HCT116 (cell line): ENCODE data around the gene NANOS1. TPM values are rescaled to one million over a fixed set of nuclear protein-coding genes. Genes with fewer than 3 reads are reported as not detected.

Experiments used
- ATAC-seq: fragments of 200-7000 bp; cut with Tn5 transposase; 2 replicates; pipeline ENCODE4 v1.9.1; 2020; ENCODE audit warnings: mild to moderate bottlenecking, moderate library complexity
- BruUV-seq: library from RNA; stranded (reverse); fragments of 400-500 nt; replicated peaks from 2 replicates; lab custom pipeline; 2021; lab: Mats Ljungman, UMichigan
- CTCF ChIA-PET: fragments of 300-600 bp; sonication (Branson Sonifier 250); formaldehyde crosslinking; loops from one replicate; lab custom pipeline; 2021; ENCODE audit warnings: antibody characterized with exemption; lab: Charles Lee
- POLR2A ChIA-PET: fragments of 300-600, 350-600 bp; sonication (Branson Sonifier 250); formaldehyde crosslinking; loops from one replicate; lab custom pipeline; 2021; ENCODE audit warnings: antibody characterized with exemption; lab: Charles Lee
- RAD21 ChIA-PET, 2 experiments: fragments of 300-600 bp; sonication (Branson Sonifier 250); formaldehyde crosslinking; loops; one replicate each; lab custom pipeline; 2023; ENCODE audit warnings: low total read pairs in 2 of 2; ENCODE audit not compliant: uncharacterized antibody in 2 of 2, unreplicated experiment in 2 of 2, low non-redundant PET in 1 of 2; lab: Charles Lee
- DNase-seq: peaks from one replicate; pipeline ENCODE4 v3.0.0-alpha.2; 2010; ENCODE audit warnings: low read depth, low spot score
- H2AFZ ChIP-seq: fragments of 200-600 bp; shearing (Covaris generic), sonication (generic); 2 replicates; pipeline ENCODE4 v1.6.1; 2017; ENCODE audit warnings: low read depth, mixed run types, mixed read lengths, antibody characterized with exemption, low read length; ENCODE audit not compliant: poor library complexity, severe bottlenecking
- H3K27ac ChIP-seq: 2 replicates; pipeline ENCODE4 v1.5.1; 2012; ENCODE audit warnings: low read depth, low read length
- H3K27me3 ChIP-seq: fragments of 200-600 bp; sonication (generic); 2 replicates; pipeline ENCODE4 v1.6.1; 2016; ENCODE audit warnings: mixed run types, low read length, mixed read lengths; ENCODE audit not compliant: insufficient read depth
- H3K36me3 ChIP-seq, 2 experiments: fragments of 200-500 bp in 1 of 2; fragments of 200-600 bp in 1 of 2; sonication (Bioruptor generic) in 1 of 2; sonication (generic) in 1 of 2; 2 replicates each; pipeline versions ENCODE4 v1.5.1 to v1.6.1; 2014 to 2016; ENCODE audit warnings: low read length in 2 of 2, inconsistent platforms in 1 of 2, mixed read lengths in 1 of 2, mixed run types in 1 of 2; ENCODE audit not compliant: insufficient read depth in 2 of 2, control insufficient read depth in 1 of 2
- H3K4me1 ChIP-seq, 2 experiments: fragments of 200-600 bp in 1 of 2; sonication (generic) in 1 of 2; 2 replicates each; pipeline versions ENCODE4 v1.5.1 to v1.6.1; 2012 to 2017; ENCODE audit warnings: low read length in 2 of 2, inconsistent platforms in 1 of 2, mild to moderate bottlenecking in 1 of 2, mixed read lengths in 1 of 2, mixed run types in 1 of 2, moderate library complexity in 1 of 2; ENCODE audit not compliant: insufficient read depth in 2 of 2, control insufficient read depth in 1 of 2
- H3K4me2 ChIP-seq: fragments of 200-600 bp; sonication (generic); 2 replicates; pipeline ENCODE4 v1.6.1; 2017; ENCODE audit warnings: mixed run types, low read length, mixed read lengths
- H3K4me3 ChIP-seq, 2 experiments: fragments of 200-600 bp in 1 of 2; sonication (generic) in 1 of 2; replicated peaks in 1 of 2; 2 replicates each; pipeline ENCODE4 v1.5.1; 2011 to 2016; ENCODE audit warnings: low read length in 2 of 2, control low read depth in 1 of 2, low read depth in 1 of 2, mild to moderate bottlenecking in 1 of 2, mixed read lengths in 1 of 2, mixed run types in 1 of 2
- H3K79me2 ChIP-seq: fragments of 200-600 bp; sonication (generic); 2 replicates; pipeline ENCODE4 v1.6.1; 2017; ENCODE audit warnings: mild to moderate bottlenecking, mixed run types, low read length, moderate library complexity, mixed read lengths; ENCODE audit not compliant: insufficient read depth
- H3K9ac ChIP-seq: fragments of 200-600 bp; sonication (generic); 2 replicates; pipeline ENCODE4 v1.6.1; 2016; ENCODE audit warnings: low read length, mixed read lengths
- H3K9me2 ChIP-seq: fragments of 200-600 bp; sonication (generic), shearing (Covaris generic); 2 replicates; pipeline ENCODE4 v1.6.1; 2017; ENCODE audit warnings: mixed run types, mild to moderate bottlenecking, moderate library complexity; ENCODE audit not compliant: insufficient read depth
- H3K9me3 ChIP-seq, 2 experiments: fragments of 200-500 bp in 1 of 2; fragments of 200-600 bp in 1 of 2; sonication (Bioruptor generic) in 1 of 2; sonication (generic) in 1 of 2; 2 replicates each; pipeline ENCODE4 v1.6.1; 2014 to 2017; ENCODE audit warnings: low read length in 2 of 2, mixed read lengths in 2 of 2, inconsistent platforms in 1 of 2, low read depth in 1 of 2, mild to moderate bottlenecking in 1 of 2, mixed run types in 1 of 2, moderate library complexity in 1 of 2; ENCODE audit not compliant: control insufficient read depth in 1 of 2, insufficient read depth in 1 of 2
- H4K20me1 ChIP-seq: fragments of 200-600 bp; sonication (generic), shearing (Covaris generic); 2 replicates; pipeline ENCODE4 v1.6.1; 2017; ENCODE audit warnings: mixed run types, mild to moderate bottlenecking, moderate library complexity; ENCODE audit not compliant: insufficient read depth
- ATF3 ChIP-seq: IDR thresholded peaks from 2 replicates; pipeline ENCODE4 v1.6.1; 2012
- EGR1 ChIP-seq: IDR thresholded peaks from 2 replicates; pipeline ENCODE4 v1.6.1; 2012; ENCODE audit warnings: low read depth
- ELF1 ChIP-seq: IDR thresholded peaks from 2 replicates; pipeline ENCODE4 v1.6.1; 2012; ENCODE audit warnings: low read depth, borderline replicate concordance
- EZH2 ChIP-seq: fragments of 200-600 bp; sonication (generic); IDR thresholded peaks from 2 replicates; pipeline ENCODE4 v1.6.1; 2017; ENCODE audit warnings: antibody characterized with exemption, mixed run types
- JUND ChIP-seq: IDR thresholded peaks from 2 replicates; pipeline ENCODE4 v1.6.1; 2012
- MAX ChIP-seq: IDR thresholded peaks from 2 replicates; pipeline ENCODE4 v1.6.1; 2012
- POLR2AphosphoS5 ChIP-seq: IDR thresholded peaks from 2 replicates; pipeline ENCODE4 v1.6.1; 2011; ENCODE audit warnings: mild to moderate bottlenecking, low read depth, low read length, moderate library complexity
- RAD21 ChIP-seq: IDR thresholded peaks from 2 replicates; pipeline ENCODE4 v1.6.1; 2012; ENCODE audit warnings: low read depth, mild to moderate bottlenecking
- SP1 ChIP-seq: IDR thresholded peaks from 2 replicates; pipeline ENCODE4 v1.6.1; 2012; ENCODE audit warnings: low read depth
- SRF ChIP-seq: IDR thresholded peaks from 2 replicates; pipeline ENCODE4 v1.6.1; 2012; ENCODE audit warnings: low read depth
- TCF7L2 ChIP-seq: IDR thresholded peaks from 2 replicates; pipeline ENCODE4 v1.7.0; 2011; ENCODE audit warnings: borderline replicate concordance, inconsistent platforms; ENCODE audit not compliant: insufficient read depth, insufficient read length; ENCODE audit errors: extremely low read depth
- YY1 ChIP-seq: IDR thresholded peaks from 2 replicates; pipeline ENCODE4 v1.6.1; 2011; ENCODE audit warnings: low read length, low read depth, moderate library complexity, mild to moderate bottlenecking; ENCODE audit not compliant: insufficient replicate concordance; ENCODE audit errors: extremely low read depth
- ZNF274 ChIP-seq: fragments of 200-500 bp; sonication (Bioruptor generic); IDR thresholded peaks from 2 replicates; pipeline ENCODE4 v1.6.1; 2014; ENCODE audit warnings: mild to moderate bottlenecking, low read depth, low read length, inconsistent platforms
- intact Hi-C: fragments of 100-400 bp; cut with micrococcal nuclease; formaldehyde crosslinking; loops from 2 replicates; pipeline ENCODE4 v1.10.0; 2022
- total RNA-seq: library from RNA; stranded (reverse); gene quantifications from one replicate; pipeline ENCODE4 v1.2.1, GENCODE V29; 2021; ENCODE audit not compliant: unreplicated experiment
- TF ChIP-seq, protein P1 (sequence below): IDR thresholded peaks from 2 replicates; pipeline ENCODE4 v1.6.1; 2012; ENCODE audit warnings: low read depth
- TF ChIP-seq, protein P2 (sequence below): IDR thresholded peaks from 2 replicates; pipeline ENCODE4 v1.6.1; 2011; ENCODE audit warnings: mild to moderate bottlenecking, low read length, moderate library complexity; ENCODE audit not compliant: insufficient replicate concordance; ENCODE audit errors: extremely low read depth
- TF ChIP-seq, protein P3 (sequence below), 3 experiments: fragments of 200-600 bp in 1 of 3; sonication (generic) in 1 of 3; IDR thresholded peaks in 2 of 3; conservative IDR thresholded peaks in 1 of 3; 2 replicates each; pipeline ENCODE4 v1.5.1; 2012 to 2017; ENCODE audit warnings: low read depth in 2 of 3, low read length in 2 of 3, antibody characterized with exemption in 1 of 3, borderline replicate concordance in 1 of 3, control low read depth in 1 of 3, mild to moderate bottlenecking in 1 of 3, mixed read lengths in 1 of 3, mixed run types in 1 of 3, moderate library complexity in 1 of 3; ENCODE audit not compliant: insufficient read depth in 1 of 3

Gene NANOS1
- total RNA-seq, 1 experiment from 2014 or later: 1.5 TPM

GRCh38 chr10:119030421-119031250 is 1.1 kb downstream of the NANOS1 start:
- H3K27me3 ChIP-seq: no peaks in the 10 kb centered on the region
- peak overlapping the region; percentile 52 for H3K27ac ChIP-seq
- H3K9ac ChIP-seq: peak overlapping the region; percentile 50
- TF ChIP-seq TCF7L2: peak; percentile 92
- TF ChIP-seq, protein P1, sequence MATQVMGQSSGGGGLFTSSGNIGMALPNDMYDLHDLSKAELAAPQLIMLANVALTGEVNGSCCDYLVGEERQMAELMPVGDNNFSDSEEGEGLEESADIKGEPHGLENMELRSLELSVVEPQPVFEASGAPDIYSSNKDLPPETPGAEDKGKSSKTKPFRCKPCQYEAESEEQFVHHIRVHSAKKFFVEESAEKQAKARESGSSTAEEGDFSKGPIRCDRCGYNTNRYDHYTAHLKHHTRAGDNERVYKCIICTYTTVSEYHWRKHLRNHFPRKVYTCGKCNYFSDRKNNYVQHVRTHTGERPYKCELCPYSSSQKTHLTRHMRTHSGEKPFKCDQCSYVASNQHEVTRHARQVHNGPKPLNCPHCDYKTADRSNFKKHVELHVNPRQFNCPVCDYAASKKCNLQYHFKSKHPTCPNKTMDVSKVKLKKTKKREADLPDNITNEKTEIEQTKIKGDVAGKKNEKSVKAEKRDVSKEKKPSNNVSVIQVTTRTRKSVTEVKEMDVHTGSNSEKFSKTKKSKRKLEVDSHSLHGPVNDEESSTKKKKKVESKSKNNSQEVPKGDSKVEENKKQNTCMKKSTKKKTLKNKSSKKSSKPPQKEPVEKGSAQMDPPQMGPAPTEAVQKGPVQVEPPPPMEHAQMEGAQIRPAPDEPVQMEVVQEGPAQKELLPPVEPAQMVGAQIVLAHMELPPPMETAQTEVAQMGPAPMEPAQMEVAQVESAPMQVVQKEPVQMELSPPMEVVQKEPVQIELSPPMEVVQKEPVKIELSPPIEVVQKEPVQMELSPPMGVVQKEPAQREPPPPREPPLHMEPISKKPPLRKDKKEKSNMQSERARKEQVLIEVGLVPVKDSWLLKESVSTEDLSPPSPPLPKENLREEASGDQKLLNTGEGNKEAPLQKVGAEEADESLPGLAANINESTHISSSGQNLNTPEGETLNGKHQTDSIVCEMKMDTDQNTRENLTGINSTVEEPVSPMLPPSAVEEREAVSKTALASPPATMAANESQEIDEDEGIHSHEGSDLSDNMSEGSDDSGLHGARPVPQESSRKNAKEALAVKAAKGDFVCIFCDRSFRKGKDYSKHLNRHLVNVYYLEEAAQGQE: no peak
- TF ChIP-seq, protein P2, sequence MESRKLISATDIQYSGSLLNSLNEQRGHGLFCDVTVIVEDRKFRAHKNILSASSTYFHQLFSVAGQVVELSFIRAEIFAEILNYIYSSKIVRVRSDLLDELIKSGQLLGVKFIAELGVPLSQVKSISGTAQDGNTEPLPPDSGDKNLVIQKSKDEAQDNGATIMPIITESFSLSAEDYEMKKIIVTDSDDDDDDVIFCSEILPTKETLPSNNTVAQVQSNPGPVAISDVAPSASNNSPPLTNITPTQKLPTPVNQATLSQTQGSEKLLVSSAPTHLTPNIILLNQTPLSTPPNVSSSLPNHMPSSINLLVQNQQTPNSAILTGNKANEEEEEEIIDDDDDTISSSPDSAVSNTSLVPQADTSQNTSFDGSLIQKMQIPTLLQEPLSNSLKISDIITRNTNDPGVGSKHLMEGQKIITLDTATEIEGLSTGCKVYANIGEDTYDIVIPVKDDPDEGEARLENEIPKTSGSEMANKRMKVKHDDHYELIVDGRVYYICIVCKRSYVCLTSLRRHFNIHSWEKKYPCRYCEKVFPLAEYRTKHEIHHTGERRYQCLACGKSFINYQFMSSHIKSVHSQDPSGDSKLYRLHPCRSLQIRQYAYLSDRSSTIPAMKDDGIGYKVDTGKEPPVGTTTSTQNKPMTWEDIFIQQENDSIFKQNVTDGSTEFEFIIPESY: no peak
- TF ChIP-seq SRF: no peak
- no peak for TF ChIP-seq ATF3
- no peak for TF ChIP-seq SP1
- no peak for TF ChIP-seq ELF1
- peak; percentile 89 for TF ChIP-seq MAX
- TF ChIP-seq, protein P3, sequence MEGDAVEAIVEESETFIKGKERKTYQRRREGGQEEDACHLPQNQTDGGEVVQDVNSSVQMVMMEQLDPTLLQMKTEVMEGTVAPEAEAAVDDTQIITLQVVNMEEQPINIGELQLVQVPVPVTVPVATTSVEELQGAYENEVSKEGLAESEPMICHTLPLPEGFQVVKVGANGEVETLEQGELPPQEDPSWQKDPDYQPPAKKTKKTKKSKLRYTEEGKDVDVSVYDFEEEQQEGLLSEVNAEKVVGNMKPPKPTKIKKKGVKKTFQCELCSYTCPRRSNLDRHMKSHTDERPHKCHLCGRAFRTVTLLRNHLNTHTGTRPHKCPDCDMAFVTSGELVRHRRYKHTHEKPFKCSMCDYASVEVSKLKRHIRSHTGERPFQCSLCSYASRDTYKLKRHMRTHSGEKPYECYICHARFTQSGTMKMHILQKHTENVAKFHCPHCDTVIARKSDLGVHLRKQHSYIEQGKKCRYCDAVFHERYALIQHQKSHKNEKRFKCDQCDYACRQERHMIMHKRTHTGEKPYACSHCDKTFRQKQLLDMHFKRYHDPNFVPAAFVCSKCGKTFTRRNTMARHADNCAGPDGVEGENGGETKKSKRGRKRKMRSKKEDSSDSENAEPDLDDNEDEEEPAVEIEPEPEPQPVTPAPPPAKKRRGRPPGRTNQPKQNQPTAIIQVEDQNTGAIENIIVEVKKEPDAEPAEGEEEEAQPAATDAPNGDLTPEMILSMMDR (IDR thresholded peaks at IDR 0.05 in 2 of 3, conservative IDR thresholded peaks at IDR 0.05 in 1 of 3; ENCODE audit: borderline replicate concordance in 1 of 3, insufficient read depth in 1 of 3, low read depth in 2 of 3, low read length in 2 of 3): no peak
- no peak for TF ChIP-seq YY1
- TF ChIP-seq EGR1: 0 out of 2 replicates have a peak, but pooled peaks have one; percentile 13
- no peak; the same call in none of the 2 replicates for TF ChIP-seq POLR2AphosphoS5
- TF ChIP-seq ZNF274: no peak
- no peak; the same call in 1 of the 2 replicates for TF ChIP-seq JUND
- TF ChIP-seq EZH2: no peak
- TF ChIP-seq RAD21: no peak

More at GRCh38 chr10:119030421-119031250, 1.1 kb downstream of the NANOS1 start:
- no TSS peak for BruUV-seq
- POLR2A ChIA-PET: interaction anchor here (0.5 to 1.0 kb wide), 3 partner anchors 15 to 229 kb away, joined by 3 to 4 read pairs (median 3); no protein-coding TSS in a partner anchor
- CTCF ChIA-PET: interaction anchor here (0.8 to 1.3 kb wide), 2 partner anchors 8 to 462 kb away, joined by 4 read pairs; no protein-coding TSS in a partner anchor
- peak overlapping the region; percentile 76 for H3K4me2 ChIP-seq
- intact Hi-C loops: no loop called here
- peaks cover 28% of the 10 kb centered on the region for H4K20me1 ChIP-seq
- DNase-seq (peak; percentile 64), ATAC-seq (peak; percentile 50)
- H3K36me3 ChIP-seq: peaks cover 19 to 30% of the 10 kb centered on the region in 2 experiments
- no peaks in the 10 kb centered on the region for H3K9me3 ChIP-seq
- H3K4me1 ChIP-seq: peaks cover 9 to 40% of the 10 kb centered on the region in 2 experiments; a peak in 3 of 4 replicates
- RAD21 ChIA-PET: interaction anchor here in 1 of 2 experiments (0.6 kb wide), 1 partner anchor 462 kb away, joined by 3 read pairs; no protein-coding TSS in a partner anchor
- H3K4me3 ChIP-seq: peak overlapping the region; percentile 14 to 49; a peak in 3 of 4 replicates
- H2AFZ ChIP-seq: no peak overlapping the region
- no peaks in the 10 kb centered on the region for H3K9me2 ChIP-seq
- peaks cover 23% of the 10 kb centered on the region for H3K79me2 ChIP-seq
